Lower leg skin (tissue), 3 donors: ENCODE results near the gene DUSP9.

Source experiments
- POLR2A ChIP-seq, 2 donors: fragments of 450-650 bp; IDR thresholded peaks; one replicate each; pipeline ENCODE4 v1.6.1; 2016 to 2017; ENCODE audit warnings: antibody characterized with exemption in 2 of 2, mild to moderate bottlenecking in 1 of 2, moderate library complexity in 1 of 2
- TF ChIP-seq, protein P1 (sequence below), 3 donors: fragments of 450-650 bp; IDR thresholded peaks; one replicate each; pipeline ENCODE4 v1.5.1; 2016; ENCODE audit warnings: antibody characterized with exemption in 3 of 3, mild to moderate bottlenecking in 3 of 3, moderate library complexity in 2 of 3

DNA sequence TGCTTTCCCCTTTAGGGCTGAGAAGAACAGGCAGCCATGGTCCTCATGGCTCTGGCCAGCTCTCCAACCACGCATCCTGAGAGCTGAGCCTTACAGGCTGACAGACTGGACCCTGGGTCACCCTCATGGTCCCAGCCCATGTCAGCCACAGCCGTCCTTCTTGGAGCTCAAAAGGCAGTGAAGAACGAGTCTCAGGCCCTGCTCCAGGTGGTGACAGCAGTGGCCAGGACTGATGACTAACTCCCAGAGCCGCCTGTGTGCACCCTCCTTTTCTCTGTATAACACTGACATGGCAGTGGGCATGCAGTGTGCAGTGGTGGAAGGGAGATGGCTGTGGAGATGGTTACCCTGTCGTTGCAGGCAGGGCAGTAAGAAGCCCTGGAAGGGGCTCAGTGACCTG, 10.3 kb upstream of the DUSP9 start:
- TF ChIP-seq, protein P1, sequence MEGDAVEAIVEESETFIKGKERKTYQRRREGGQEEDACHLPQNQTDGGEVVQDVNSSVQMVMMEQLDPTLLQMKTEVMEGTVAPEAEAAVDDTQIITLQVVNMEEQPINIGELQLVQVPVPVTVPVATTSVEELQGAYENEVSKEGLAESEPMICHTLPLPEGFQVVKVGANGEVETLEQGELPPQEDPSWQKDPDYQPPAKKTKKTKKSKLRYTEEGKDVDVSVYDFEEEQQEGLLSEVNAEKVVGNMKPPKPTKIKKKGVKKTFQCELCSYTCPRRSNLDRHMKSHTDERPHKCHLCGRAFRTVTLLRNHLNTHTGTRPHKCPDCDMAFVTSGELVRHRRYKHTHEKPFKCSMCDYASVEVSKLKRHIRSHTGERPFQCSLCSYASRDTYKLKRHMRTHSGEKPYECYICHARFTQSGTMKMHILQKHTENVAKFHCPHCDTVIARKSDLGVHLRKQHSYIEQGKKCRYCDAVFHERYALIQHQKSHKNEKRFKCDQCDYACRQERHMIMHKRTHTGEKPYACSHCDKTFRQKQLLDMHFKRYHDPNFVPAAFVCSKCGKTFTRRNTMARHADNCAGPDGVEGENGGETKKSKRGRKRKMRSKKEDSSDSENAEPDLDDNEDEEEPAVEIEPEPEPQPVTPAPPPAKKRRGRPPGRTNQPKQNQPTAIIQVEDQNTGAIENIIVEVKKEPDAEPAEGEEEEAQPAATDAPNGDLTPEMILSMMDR (IDR thresholded peaks at IDR 0.05), result no peak
- no peak for TF ChIP-seq POLR2A (IDR thresholded peaks at IDR 0.05)
